GM19043 (cell line): ENCODE measurements around the gene TNFRSF12A.

Experiments
- ATAC-seq: cut with Tn5 transposase; IDR thresholded peaks from one replicate; pipeline ENCODE4 v1.9.1; 2021; ENCODE audit warnings: low read depth; ENCODE audit not compliant: unreplicated experiment

The TNFRSF12A gene

DNA sequence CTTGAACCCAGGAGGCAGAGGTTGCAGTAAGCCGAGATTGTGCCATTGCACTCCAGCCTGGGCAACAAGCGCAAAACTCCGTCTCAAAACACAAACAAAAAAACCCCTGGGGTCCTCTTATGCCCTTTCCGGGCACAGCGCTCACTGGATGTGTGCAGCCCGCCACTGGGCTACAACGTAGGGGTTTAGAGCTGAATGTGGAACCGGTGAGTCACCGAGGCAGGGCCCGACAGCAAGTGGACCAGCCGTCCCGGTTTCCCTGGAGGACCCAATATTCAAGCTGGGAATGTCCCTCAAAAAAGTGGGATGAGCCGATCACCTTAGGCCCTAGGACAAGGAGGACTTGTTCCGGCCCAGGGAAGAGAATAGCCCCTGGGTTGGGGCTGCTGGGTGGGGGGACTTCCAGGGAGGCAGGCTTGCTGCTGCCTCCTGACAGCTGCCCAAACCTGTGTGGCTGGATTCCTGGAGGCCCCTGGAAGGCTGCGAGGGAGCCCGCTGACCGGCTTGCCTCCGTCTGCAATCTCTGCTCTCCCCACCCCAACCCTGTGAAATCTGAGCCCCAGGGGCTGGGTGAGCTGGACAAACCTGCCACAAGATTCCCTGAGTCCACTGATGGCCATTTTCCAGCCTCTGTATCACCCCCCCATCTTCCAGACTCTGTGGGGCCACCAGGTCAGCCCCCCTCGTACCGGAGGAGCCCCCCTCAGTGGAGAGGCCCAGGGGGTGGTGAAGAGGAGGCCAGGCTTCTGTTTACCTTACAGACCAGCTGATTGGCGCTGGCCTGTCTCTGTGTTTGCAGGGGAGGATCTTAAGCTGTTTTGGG lies 10.4 kb upstream of the TNFRSF12A start:
- ATAC-seq: no peak

DNA sequence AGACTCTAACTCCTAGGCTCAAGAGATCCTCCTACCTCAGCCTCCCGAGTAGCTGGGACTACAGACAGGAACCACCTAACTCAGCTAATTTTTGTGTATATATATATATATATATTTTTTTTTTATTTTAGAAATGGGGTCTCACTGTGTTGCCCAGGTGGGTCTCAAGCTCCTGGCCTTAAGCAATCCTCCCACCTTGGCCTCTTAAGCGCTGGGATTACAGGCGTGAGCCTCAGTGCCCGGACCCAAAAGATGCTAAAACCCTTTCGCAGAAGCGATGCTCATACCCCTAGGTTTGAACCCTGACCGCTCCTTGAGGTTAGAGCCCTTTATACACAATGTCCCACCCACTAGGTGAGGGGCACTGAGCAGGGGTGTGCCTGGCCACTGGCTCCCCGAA lies 9.7 kb upstream of the TNFRSF12A start:
- ATAC-seq: no peak

GRCh38 chr16:3012246-3012645 lies 7.9 kb upstream of the TNFRSF12A start:
- ATAC-seq: no peak

- ATAC-seq: no peak
These were observed 7.2 kb upstream of the TNFRSF12A start, which contains the start of gene CLDN9 for GRCh38 chr16:3012828-3013420. Gene CLDN9 (plus strand): TSS chr16:3012923. CDS start chr16:3013363, 440 bp downstream.

DNA sequence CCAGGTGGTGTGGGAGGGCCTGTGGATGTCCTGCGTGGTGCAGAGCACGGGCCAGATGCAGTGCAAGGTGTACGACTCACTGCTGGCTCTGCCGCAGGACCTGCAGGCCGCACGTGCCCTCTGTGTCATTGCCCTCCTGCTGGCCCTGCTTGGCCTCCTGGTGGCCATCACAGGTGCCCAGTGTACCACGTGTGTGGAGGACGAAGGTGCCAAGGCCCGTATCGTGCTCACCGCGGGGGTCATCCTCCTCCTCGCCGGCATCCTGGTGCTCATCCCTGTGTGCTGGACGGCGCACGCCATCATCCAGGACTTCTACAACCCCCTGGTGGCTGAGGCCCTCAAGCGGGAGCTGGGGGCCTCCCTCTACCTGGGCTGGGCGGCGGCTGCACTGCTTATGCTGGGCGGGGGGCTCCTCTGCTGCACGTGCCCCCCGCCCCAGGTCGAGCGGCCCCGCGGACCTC lies 6.6 kb upstream of the TNFRSF12A start:
- ATAC-seq: no peak

DNA sequence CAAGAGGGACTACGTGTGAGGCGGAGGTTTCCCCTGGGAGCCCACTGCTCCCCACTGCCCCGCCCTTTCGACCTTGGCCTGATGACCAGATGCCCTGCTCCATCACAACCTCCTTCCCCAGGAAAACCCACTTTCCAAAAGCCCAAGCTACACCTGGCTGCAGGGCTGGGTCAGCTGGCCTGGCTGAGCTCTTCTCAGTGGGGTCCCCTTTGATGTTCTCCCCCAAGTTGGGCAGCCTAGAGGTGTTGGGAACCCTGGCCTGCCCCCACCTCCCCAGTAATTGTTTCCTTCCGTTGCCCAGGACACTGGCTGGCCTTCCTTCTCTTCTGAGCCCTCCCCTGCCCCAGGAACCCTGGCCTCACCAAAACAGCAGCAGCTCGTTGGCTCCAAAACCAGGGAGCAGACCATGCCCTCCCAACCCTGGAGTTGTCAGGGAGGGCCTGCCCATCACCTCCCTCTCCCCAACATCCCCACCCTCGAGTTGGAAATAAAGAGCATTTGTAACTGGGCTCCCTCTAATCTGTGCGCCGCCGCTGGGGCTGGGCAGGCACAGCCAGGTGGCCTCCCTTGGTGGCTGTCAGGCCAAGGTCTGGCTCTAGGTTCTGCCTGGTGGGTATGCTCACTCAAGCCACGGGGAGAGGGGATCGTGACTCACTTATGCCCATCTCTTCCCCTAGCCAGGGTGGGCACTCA lies 6.0 kb upstream of the TNFRSF12A start:
- ATAC-seq: no peak

DNA sequence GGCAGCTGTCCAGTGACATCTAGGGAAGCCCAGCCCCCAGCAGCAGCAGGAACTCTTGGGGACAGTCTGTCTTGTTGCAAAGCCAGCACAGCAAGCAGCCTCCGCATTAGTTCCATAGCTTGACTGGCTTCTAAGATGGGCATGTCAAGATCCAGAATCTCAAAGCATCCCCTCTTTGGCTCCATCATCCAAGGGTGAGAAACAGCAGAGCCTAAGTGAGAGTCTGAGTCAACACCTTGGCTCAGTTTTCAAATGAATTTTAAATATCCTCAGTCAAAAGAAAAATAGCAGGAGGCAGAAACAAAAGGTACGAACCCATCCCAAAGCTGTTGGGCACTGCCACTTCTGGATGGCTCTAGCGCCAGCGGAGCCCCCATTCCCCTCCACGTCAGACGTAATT lies 5.2 kb upstream of the TNFRSF12A start:
- no peak for ATAC-seq

- ATAC-seq: no peak
These were observed 4.2 kb upstream of the TNFRSF12A start for GRCh38 chr16:3015865-3016521.

- no peak for ATAC-seq
These were observed 2.8 kb upstream of the TNFRSF12A start for GRCh38 chr16:3017344-3017743.

GRCh38 chr16:3017794-3018506 lies 2.2 kb upstream of the TNFRSF12A start, which contains the start of gene CLDN6:
Gene CLDN6 (minus strand): TSS chr16:3018183. CDS start chr16:3016021, 2,162 bp downstream.
- no peak for ATAC-seq

DNA sequence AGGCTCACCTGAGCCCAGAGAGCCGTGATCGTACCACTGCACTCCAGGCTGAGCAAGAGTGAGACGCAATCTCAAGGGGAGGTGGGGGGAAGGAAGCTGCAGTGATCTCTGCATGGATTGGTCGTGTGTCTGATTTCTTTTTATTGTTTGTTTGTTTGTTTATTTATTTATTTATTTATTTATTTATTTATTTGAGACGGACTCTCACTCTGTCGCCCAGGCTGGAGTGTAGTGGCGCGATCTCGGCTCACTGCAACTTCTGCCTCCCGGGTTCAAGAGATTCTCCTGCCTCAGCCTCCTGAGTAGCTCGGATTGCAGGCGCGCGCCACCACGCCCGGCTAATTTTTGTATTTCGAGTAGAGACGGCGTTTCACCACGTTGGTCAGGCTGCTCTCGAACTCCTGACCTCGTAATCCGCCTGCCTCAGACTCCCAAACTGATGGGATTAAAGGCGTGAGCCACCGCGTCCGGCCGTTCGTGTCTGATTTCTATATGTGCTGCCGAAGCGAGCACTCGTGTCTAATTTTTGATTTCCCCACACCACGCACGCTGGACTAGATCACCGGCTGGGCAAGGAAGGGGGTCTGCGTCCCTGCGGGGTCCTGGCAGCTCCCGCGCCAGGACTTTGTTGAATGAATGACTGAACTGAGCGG lies 448 bp upstream of the TNFRSF12A start:
- no peak for ATAC-seq

GRCh38 chr16:3020604-3021448 lies 658 bp downstream of the TNFRSF12A start:
- ATAC-seq: no peak

DNA sequence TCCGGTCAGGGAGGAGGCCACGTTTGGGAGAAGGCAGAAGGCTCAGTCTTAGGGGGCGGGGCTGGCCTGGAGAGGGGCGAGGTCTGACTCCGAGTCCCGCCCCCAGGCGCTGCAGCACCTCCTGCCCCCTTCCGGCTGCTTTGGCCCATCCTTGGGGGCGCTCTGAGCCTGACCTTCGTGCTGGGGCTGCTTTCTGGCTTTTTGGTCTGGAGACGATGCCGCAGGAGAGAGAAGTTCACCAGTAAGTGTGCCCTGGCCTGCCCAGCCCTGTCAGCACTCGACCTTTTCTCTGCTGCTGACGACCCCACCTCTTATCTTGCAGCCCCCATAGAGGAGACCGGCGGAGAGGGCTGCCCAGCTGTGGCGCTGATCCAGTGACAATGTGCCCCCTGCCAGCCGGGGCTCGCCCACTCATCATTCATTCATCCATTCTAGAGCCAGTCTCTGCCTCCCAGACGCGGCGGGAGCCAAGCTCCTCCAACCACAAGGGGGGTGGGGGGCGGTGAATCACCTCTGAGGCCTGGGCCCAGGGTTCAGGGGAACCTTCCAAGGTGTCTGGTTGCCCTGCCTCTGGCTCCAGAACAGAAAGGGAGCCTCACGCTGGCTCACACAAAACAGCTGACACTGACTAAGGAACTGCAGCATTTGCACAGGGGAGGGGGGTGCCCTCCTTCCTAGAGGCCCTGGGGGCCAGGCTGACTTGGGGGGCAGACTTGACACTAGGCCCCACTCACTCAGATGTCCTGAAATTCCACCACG lies 1.5 kb downstream of the TNFRSF12A start:
- no peak for ATAC-seq

GRCh38 chr16:3022208-3022683 lies 2.1 kb downstream of the TNFRSF12A start:
- no peak for ATAC-seq

DNA sequence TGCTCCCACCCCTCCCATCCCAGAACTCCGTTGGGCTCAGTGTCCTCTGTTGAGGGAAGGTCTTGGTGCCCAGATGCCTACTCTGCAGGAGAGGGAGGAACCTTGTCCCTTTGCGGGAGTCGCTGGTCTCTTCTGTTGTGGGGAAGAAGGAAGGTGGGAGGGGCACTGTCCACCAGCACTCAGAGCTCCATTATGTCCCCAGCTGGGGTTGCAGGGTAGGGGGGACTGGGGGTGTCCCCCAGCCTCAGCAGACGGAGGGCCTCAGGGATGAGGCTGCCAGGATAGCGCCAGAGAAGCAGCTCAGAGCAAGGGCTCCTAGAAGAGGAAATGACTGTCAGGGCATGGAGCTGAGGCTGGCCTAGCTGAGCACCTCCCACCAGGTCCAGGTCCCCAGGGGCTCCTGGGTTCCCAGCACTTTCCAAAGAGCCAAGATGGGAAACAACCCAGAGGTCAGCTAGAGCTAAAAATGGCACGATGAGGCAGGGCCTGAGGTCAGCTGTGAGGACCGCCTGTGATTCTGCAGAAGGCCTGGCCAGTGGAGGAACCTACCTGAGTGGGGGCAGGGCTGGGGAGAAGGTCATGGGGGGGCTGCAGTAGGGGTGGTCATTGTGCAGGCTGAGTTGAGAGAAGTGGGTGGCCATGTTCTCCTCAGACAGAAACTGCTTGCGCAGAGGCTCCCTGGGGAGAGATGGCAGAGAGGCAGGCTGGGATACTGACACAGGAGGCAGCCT lies 2.7 kb downstream of the TNFRSF12A start:
- no peak for ATAC-seq

GRCh38 chr16:3023415-3023668 lies 3.2 kb downstream of the TNFRSF12A start:
- ATAC-seq: no peak

DNA sequence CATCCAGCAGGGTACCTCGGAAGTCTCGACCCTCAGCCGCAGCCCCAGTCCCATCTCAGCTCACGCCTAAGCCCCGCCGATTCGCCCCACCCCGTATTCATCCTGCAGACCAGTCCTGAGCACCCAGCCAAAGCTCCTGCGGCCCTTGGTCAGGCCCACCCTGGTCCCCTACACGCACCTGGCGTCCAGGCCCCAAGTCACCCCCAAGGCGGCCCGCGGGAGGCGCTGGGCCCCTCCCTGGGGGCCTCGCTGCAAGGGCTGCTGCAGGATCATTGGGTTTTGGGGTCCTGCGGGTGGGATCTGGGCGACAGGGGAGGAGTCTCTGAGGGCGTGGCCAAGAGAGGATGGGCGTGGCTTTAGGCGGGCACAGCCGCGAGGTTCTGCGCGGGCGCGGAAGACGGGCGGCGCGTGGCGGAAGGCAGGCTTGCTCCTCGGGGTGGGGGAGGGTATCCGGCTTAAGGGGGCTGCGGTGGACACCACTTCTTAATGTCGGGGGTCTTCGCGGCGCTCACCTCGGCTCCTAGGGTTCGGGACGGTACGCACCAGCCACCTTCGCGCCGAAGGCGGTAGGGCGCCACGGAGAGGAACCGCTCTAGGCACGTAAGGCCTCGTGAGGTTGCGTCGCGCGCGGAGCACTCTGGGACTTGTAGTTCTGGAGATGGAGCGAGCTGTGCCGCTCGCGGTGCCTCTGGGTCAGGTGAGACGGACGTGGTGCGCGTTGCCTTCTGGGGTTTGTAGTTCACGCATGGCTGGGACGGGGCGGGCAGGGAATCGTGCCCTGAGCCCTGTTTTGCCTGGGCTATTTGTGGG lies 3.7 kb downstream of the TNFRSF12A start, which contains the start of the genes HCFC1R1 and THOC6:
Gene HCFC1R1 (minus strand): TSS at position 274 of the 810 bp plus-strand sequence. CDS start 1 bp downstream, at position 273.
Gene THOC6 (plus strand): TSS at position 367 of the 810 bp plus-strand sequence. CDS start 292 bp downstream, at position 659.
- peak; percentile 76 for ATAC-seq
